ENCODE measurements around the gene POGLUT3.

POGLUT3 gene

GRCh38 chr11:108491936-108492335 lies 6.2 kb downstream of the POGLUT3 start:
- WGBS: 69% methylated on average over 2 of the region's 3 CpGs
- peak; percentile 49 for DNase-seq
- Histone ChIP-seq H2BK12ac (ENCODE audit: low read length in 2 of 2) (no peak overlapping the region), H3K27me3 (ENCODE audit: control insufficient read depth in 1 of 2, insufficient read depth in 1 of 2, low read length in 2 of 2) (no peaks in the 10 kb centered on the region), H2BK15ac (ENCODE audit: low read depth, poor library complexity, severe bottlenecking) (no peak overlapping the region), H3K23ac (ENCODE audit: low read length in 2 of 2) (no peak overlapping the region), H3K9ac (ENCODE audit: low read length) (no peak overlapping the region), H3K9me3 (ENCODE audit: control insufficient read depth, low read length) (no peaks in the 10 kb centered on the region), H3K14ac (ENCODE audit: low read length in 2 of 2) (no peak overlapping the region), H3K4ac (ENCODE audit: low read depth in 1 of 2, low read length in 2 of 2) (no peak overlapping the region), H3K4me1 (ENCODE audit: control insufficient read depth, insufficient read depth, low read depth, low read length) (peaks cover 5% of the 10 kb centered on the region), H3K27ac (ENCODE audit: low read length, poor library complexity, severe bottlenecking) (no peak overlapping the region), H2BK120ac (ENCODE audit: low read depth, low read length) (no peak overlapping the region), H3K36me3 (ENCODE audit: control insufficient read depth in 1 of 2, insufficient read depth in 2 of 2, low read depth in 1 of 2, low read length in 2 of 2) (peaks cover 16 to 24% of the 10 kb centered on the region in 2 experiments), H4K8ac (ENCODE audit: low read length) (no peak overlapping the region), H4K91ac (ENCODE audit: low read length) (no peak overlapping the region), H2BK5ac (ENCODE audit: low read depth, low read length, poor library complexity, severe bottlenecking) (no peak overlapping the region), H2AK5ac (ENCODE audit: low read length, severe bottlenecking) (no peak overlapping the region), H3K18ac (ENCODE audit: low read depth in 1 of 2, low read length in 2 of 2) (no peak overlapping the region), H3K79me1 (replicated peaks; ENCODE audit: low read length, poor library complexity, severe bottlenecking) (peaks cover 24% of the 10 kb centered on the region), H3K4me2 (ENCODE audit: low read length, poor library complexity, severe bottlenecking) (no peak overlapping the region), H2AFZ (ENCODE audit: low read depth, low read length) (no peak overlapping the region), H3K4me3 (ENCODE audit: insufficient read depth in 1 of 2, low read depth in 1 of 2, low read length in 2 of 2) (no peak overlapping the region)

GRCh38 chr11:108486828-108487227 lies 11.4 kb downstream of the POGLUT3 start:
- WGBS: 97% methylated on average over 3 of the region's 3 CpGs
- no peak overlapping the region for H3K4ac ChIP-seq (ENCODE audit: low read depth in 1 of 2, low read length in 2 of 2)
- H3K4me2 ChIP-seq (ENCODE audit: low read length, poor library complexity, severe bottlenecking): no peak overlapping the region

GRCh38 chr11:108486331-108486730 lies 11.9 kb downstream of the POGLUT3 start:
- no peak for DNase-seq
- H2AK5ac ChIP-seq (ENCODE audit: low read length, severe bottlenecking): no peak overlapping the region
- H3K9me3 ChIP-seq (ENCODE audit: control insufficient read depth, low read length): no peaks in the 10 kb centered on the region
- H3K36me3 ChIP-seq (ENCODE audit: control insufficient read depth in 1 of 2, insufficient read depth in 2 of 2, low read depth in 1 of 2, low read length in 2 of 2): peaks cover 26 to 72% of the 10 kb centered on the region in 2 experiments
- no peak overlapping the region for H4K8ac ChIP-seq (ENCODE audit: low read length)
- H3K23ac ChIP-seq (ENCODE audit: low read length in 2 of 2): no peak overlapping the region
- H3K27ac ChIP-seq (ENCODE audit: low read length, poor library complexity, severe bottlenecking): no peak overlapping the region
- H2AFZ ChIP-seq (ENCODE audit: low read depth, low read length): no peak overlapping the region
- H3K9ac ChIP-seq (ENCODE audit: low read length): no peak overlapping the region
- H3K18ac ChIP-seq (ENCODE audit: low read depth in 1 of 2, low read length in 2 of 2): no peak overlapping the region
- H2BK5ac ChIP-seq (ENCODE audit: low read depth, low read length, poor library complexity, severe bottlenecking): no peak overlapping the region
- peaks cover 10% of the 10 kb centered on the region for H3K79me1 ChIP-seq (replicated peaks; ENCODE audit: low read length, poor library complexity, severe bottlenecking)
- 100% methylated on average over 2 of the region's 3 CpGs for WGBS
- H2BK120ac ChIP-seq (ENCODE audit: low read depth, low read length): no peak overlapping the region
- no peak overlapping the region for H2BK12ac ChIP-seq (ENCODE audit: low read length in 2 of 2)
- no peak overlapping the region for H3K14ac ChIP-seq (ENCODE audit: low read length in 2 of 2)
- H3K4me3 ChIP-seq (ENCODE audit: insufficient read depth in 1 of 2, low read depth in 1 of 2, low read length in 2 of 2): no peak overlapping the region
- H2BK15ac ChIP-seq (ENCODE audit: low read depth, poor library complexity, severe bottlenecking): no peak overlapping the region
- peaks cover under 1% of the 10 kb centered on the region for H3K4me1 ChIP-seq (ENCODE audit: control insufficient read depth, insufficient read depth, low read depth, low read length)
- H3K27me3 ChIP-seq (ENCODE audit: control insufficient read depth in 1 of 2, insufficient read depth in 1 of 2, low read length in 2 of 2): no peaks in the 10 kb centered on the region
- H4K91ac ChIP-seq (ENCODE audit: low read length): no peak overlapping the region
- no peak overlapping the region for H3K4ac ChIP-seq (ENCODE audit: low read depth in 1 of 2, low read length in 2 of 2)
- H3K4me2 ChIP-seq (ENCODE audit: low read length, poor library complexity, severe bottlenecking): no peak overlapping the region

More at GRCh38 chr11:108486828-108487227, 11.4 kb downstream of the POGLUT3 start:
- H3K18ac ChIP-seq (ENCODE audit: low read depth in 1 of 2, low read length in 2 of 2): no peak overlapping the region
- no peaks in the 10 kb centered on the region for H3K27me3 ChIP-seq (ENCODE audit: control insufficient read depth in 1 of 2, insufficient read depth in 1 of 2, low read length in 2 of 2)
- H3K23ac ChIP-seq (ENCODE audit: low read length in 2 of 2): no peak overlapping the region
- H2BK12ac ChIP-seq (ENCODE audit: low read length in 2 of 2): no peak overlapping the region
- H3K14ac ChIP-seq (ENCODE audit: low read length in 2 of 2): no peak overlapping the region
- H3K4me1 ChIP-seq (ENCODE audit: control insufficient read depth, insufficient read depth, low read depth, low read length): peaks cover 2% of the 10 kb centered on the region
- H2BK5ac ChIP-seq (ENCODE audit: low read depth, low read length, poor library complexity, severe bottlenecking): no peak overlapping the region
- peaks cover 12% of the 10 kb centered on the region for H3K79me1 ChIP-seq (replicated peaks; ENCODE audit: low read length, poor library complexity, severe bottlenecking)
- DNase-seq: no peak
- H2AK5ac ChIP-seq (ENCODE audit: low read length, severe bottlenecking): no peak overlapping the region
- peaks cover 26 to 67% of the 10 kb centered on the region in 2 experiments for H3K36me3 ChIP-seq (ENCODE audit: control insufficient read depth in 1 of 2, insufficient read depth in 2 of 2, low read depth in 1 of 2, low read length in 2 of 2)
- H3K9me3 ChIP-seq (ENCODE audit: control insufficient read depth, low read length): no peaks in the 10 kb centered on the region
- no peak overlapping the region for H4K91ac ChIP-seq (ENCODE audit: low read length)
- H3K9ac ChIP-seq (ENCODE audit: low read length): no peak overlapping the region
- H3K27ac ChIP-seq (ENCODE audit: low read length, poor library complexity, severe bottlenecking): no peak overlapping the region
- H4K8ac ChIP-seq (ENCODE audit: low read length): no peak overlapping the region
- H2BK120ac ChIP-seq (ENCODE audit: low read depth, low read length): no peak overlapping the region
- H3K4me3 ChIP-seq (ENCODE audit: insufficient read depth in 1 of 2, low read depth in 1 of 2, low read length in 2 of 2): no peak overlapping the region
- no peak overlapping the region for H2BK15ac ChIP-seq (ENCODE audit: low read depth, poor library complexity, severe bottlenecking)
- no peak overlapping the region for H2AFZ ChIP-seq (ENCODE audit: low read depth, low read length)

GRCh38 chr11:108483163-108483562 lies 15.0 kb downstream of the POGLUT3 start:
- Histone ChIP-seq H2BK5ac (ENCODE audit: low read depth, low read length, poor library complexity, severe bottlenecking) (no peak overlapping the region), H2AFZ (ENCODE audit: low read depth, low read length) (no peak overlapping the region), H3K36me3 (ENCODE audit: control insufficient read depth in 1 of 2, insufficient read depth in 2 of 2, low read depth in 1 of 2, low read length in 2 of 2) (peaks cover 18 to 77% of the 10 kb centered on the region in 2 experiments), H3K4me2 (ENCODE audit: low read length, poor library complexity, severe bottlenecking) (no peak overlapping the region), H3K9me3 (ENCODE audit: control insufficient read depth, low read length) (no peaks in the 10 kb centered on the region), H4K91ac (ENCODE audit: low read length) (no peak overlapping the region), H2BK12ac (ENCODE audit: low read length in 2 of 2) (no peak overlapping the region), H3K4me3 (ENCODE audit: insufficient read depth in 1 of 2, low read depth in 1 of 2, low read length in 2 of 2) (no peak overlapping the region), H3K79me1 (replicated peaks; ENCODE audit: low read length, poor library complexity, severe bottlenecking) (peaks cover 4% of the 10 kb centered on the region), H2BK15ac (ENCODE audit: low read depth, poor library complexity, severe bottlenecking) (no peak overlapping the region), H3K14ac (ENCODE audit: low read length in 2 of 2) (no peak overlapping the region), H3K27ac (ENCODE audit: low read length, poor library complexity, severe bottlenecking) (no peak overlapping the region), H3K18ac (ENCODE audit: low read depth in 1 of 2, low read length in 2 of 2) (no peak overlapping the region), H3K4ac (ENCODE audit: low read depth in 1 of 2, low read length in 2 of 2) (no peak overlapping the region), H3K27me3 (ENCODE audit: control insufficient read depth in 1 of 2, insufficient read depth in 1 of 2, low read length in 2 of 2) (no peaks in the 10 kb centered on the region), H4K8ac (ENCODE audit: low read length) (no peak overlapping the region), H2BK120ac (ENCODE audit: low read depth, low read length) (no peak overlapping the region), H3K4me1 (ENCODE audit: control insufficient read depth, insufficient read depth, low read depth, low read length) (no peaks in the 10 kb centered on the region), H3K23ac (ENCODE audit: low read length in 2 of 2) (no peak overlapping the region), H3K9ac (ENCODE audit: low read length) (no peak overlapping the region), H2AK5ac (ENCODE audit: low read length, severe bottlenecking) (no peak overlapping the region)
- DNase-seq: no peak
